Endothelial cell of umbilical vein (primary cell): ENCODE results near the gene TRDN. TPM values are rescaled to one million over a fixed set of nuclear protein-coding genes. Genes with fewer than 3 reads are reported as not detected.
"Not testable (repeated sequence)": the region's sequence is repeated elsewhere in the genome, so short reads cannot be mapped to it uniquely, and the experiment has no call there.

Source experiments
- BruUV-seq: library from RNA; stranded (reverse); fragments of 400-500 nt; replicated peaks from 2 replicates; lab custom pipeline; 2021; lab: Mats Ljungman, UMichigan
- CTCF ChIA-PET: fragments of 300-600, 350-600 bp; sonication (Branson Sonifier 250); formaldehyde crosslinking; loops from one replicate; lab custom pipeline; 2021; ENCODE audit warnings: antibody characterized with exemption, inconsistent platforms; lab: Charles Lee
- POLR2A ChIA-PET: fragments of 300-600, 350-600 bp; sonication (Branson Sonifier 250); formaldehyde crosslinking; loops from one replicate; lab custom pipeline; 2021; ENCODE audit warnings: antibody characterized with exemption, inconsistent platforms; lab: Charles Lee
- DNase-seq: peaks from one replicate; pipeline ENCODE4 v3.0.0-alpha.2; 2011; ENCODE audit warnings: low read depth, low spot score
- FAIRE-seq: peaks from 2 replicates; lab custom pipeline; 2011; peaks lifted over from hg19 to GRCh38; lab: Jason Lieb, UNC
- H2AFZ ChIP-seq: 2 replicates; pipeline ENCODE4 v1.6.0; 2012; ENCODE audit warnings: low read depth, low read length, control low read depth, inconsistent platforms
- H3K27ac ChIP-seq: 2 replicates; pipeline ENCODE4 v1.5.1; 2011; ENCODE audit warnings: low read depth, mild to moderate bottlenecking, control low read depth, low read length, moderate library complexity; ENCODE audit not compliant: insufficient read depth
- H3K27me3 ChIP-seq, 2 experiments: 2 replicates each; pipeline versions ENCODE4 v1.6.0 to v1.6.1; 2011; ENCODE audit warnings: low read length in 2 of 2, mixed read lengths in 1 of 2; ENCODE audit not compliant: control insufficient read depth in 2 of 2, insufficient read depth in 2 of 2
- H3K36me3 ChIP-seq, 2 experiments: 2 replicates in 1 of 2; 3 replicates in 1 of 2; pipeline ENCODE4 v1.5.1; 2011; ENCODE audit warnings: low read length in 2 of 2, mild to moderate bottlenecking in 1 of 2, moderate library complexity in 1 of 2; ENCODE audit not compliant: control insufficient read depth in 2 of 2, insufficient read depth in 2 of 2; ENCODE audit errors: extremely low read depth in 1 of 2
- H3K4me1 ChIP-seq: 3 replicates; pipeline ENCODE4 v1.5.1; 2011; ENCODE audit warnings: mild to moderate bottlenecking, low read length; ENCODE audit not compliant: control insufficient read depth, insufficient read depth; ENCODE audit errors: extremely low read depth
- H3K4me2 ChIP-seq: 2 replicates; pipeline ENCODE4 v1.6.1; 2011; ENCODE audit warnings: low read length, control low read depth, mixed read lengths; ENCODE audit not compliant: insufficient read depth
- H3K4me3 ChIP-seq, 3 experiments: fragments of 200-600 bp in 1 of 3; sonication (generic), shearing (Covaris generic) in 1 of 3; replicated peaks in 1 of 3; 2 replicates each; pipeline ENCODE4 v1.5.1; 2011 to 2016; ENCODE audit warnings: control low read depth in 3 of 3, low read length in 3 of 3, mild to moderate bottlenecking in 2 of 3, inconsistent platforms in 1 of 3, low read depth in 1 of 3, moderate library complexity in 1 of 3; ENCODE audit not compliant: insufficient read depth in 1 of 3
- H3K79me2 ChIP-seq: 2 replicates; pipeline ENCODE4 v1.6.0; 2012; ENCODE audit warnings: low read length, inconsistent platforms; ENCODE audit not compliant: control insufficient read depth, insufficient read depth
- H3K9ac ChIP-seq: replicated peaks from 2 replicates; pipeline ENCODE3; 2011; ENCODE audit warnings: low read length, control low read depth; ENCODE audit not compliant: insufficient read depth; ENCODE audit errors: extremely low read depth
- H3K9me1 ChIP-seq: replicated peaks from 3 replicates; pipeline ENCODE4 v1.6.0; 2011; ENCODE audit warnings: mild to moderate bottlenecking, low read length; ENCODE audit not compliant: control insufficient read depth, insufficient read depth; ENCODE audit errors: extremely low read depth
- H3K9me3 ChIP-seq: replicated peaks from 2 replicates; pipeline ENCODE4 v1.5.1; 2012; ENCODE audit warnings: low read length, inconsistent platforms; ENCODE audit not compliant: control insufficient read depth, insufficient read depth
- H4K20me1 ChIP-seq: replicated peaks from 2 replicates; pipeline ENCODE3; 2011; ENCODE audit warnings: mild to moderate bottlenecking, low read length; ENCODE audit not compliant: control insufficient read depth, insufficient read depth; ENCODE audit errors: extremely low read depth
- CTCF ChIP-seq, 2 donors: IDR thresholded peaks; 1 replicate in 1 of 2; 2 replicates in 1 of 2; pipeline ENCODE4 v1.5.1; 2011; ENCODE audit warnings: low read length in 2 of 2, mild to moderate bottlenecking in 2 of 2, moderate library complexity in 2 of 2, control low read depth in 1 of 2, inconsistent platforms in 1 of 2, low read depth in 1 of 2; ENCODE audit not compliant: insufficient read depth in 1 of 2; ENCODE audit errors: extremely low read depth in 1 of 2
- GATA2 ChIP-seq: IDR thresholded peaks from 2 replicates; pipeline ENCODE4 v1.7.0; 2011; ENCODE audit warnings: low read depth, mild to moderate bottlenecking, moderate library complexity, mixed read lengths, low read length; ENCODE audit not compliant: insufficient read length, insufficient read depth
- MAX ChIP-seq: IDR thresholded peaks from 2 replicates; pipeline ENCODE4 v1.6.1; 2011; ENCODE audit not compliant: insufficient read depth, insufficient read length
- POLR2AphosphoS5 ChIP-seq: IDR thresholded peaks from 2 replicates; pipeline ENCODE4 v1.6.1; 2012; ENCODE audit warnings: low read depth, mild to moderate bottlenecking, control low read depth, low read length, moderate library complexity; ENCODE audit not compliant: insufficient read depth
- dilution Hi-C: fragments of 300-500 bp; cut with MboI; formaldehyde crosslinking; loops from one replicate; pipeline ENCODE4 v1.15.0; 2019; ENCODE audit warnings: low sequenced_read_pairs; ENCODE audit not compliant: extremely low pct_ligation_motif_present
- intact Hi-C: fragments of 100-400 bp; cut with micrococcal nuclease; formaldehyde crosslinking; loops from one replicate; pipeline ENCODE4 v1.10.0; 2022
- polyA plus RNA-seq, 4 experiments: library from polyadenylated mRNA; depleted of rRNA in 3 of 4; stranded (reverse) in 3 of 4; unstranded in 1 of 4; fragments of >200 nt; gene quantifications; 2 replicates each; pipeline versions ENCODE4 v1.2.1 to v1.2.3, GENCODE V29; 2011 to 2012; ENCODE audit warnings: missing spikeins in 1 of 4
- total RNA-seq: library from RNA; stranded (reverse); gene quantifications from 2 replicates; pipeline ENCODE4 v1.2.3, GENCODE V29; 2021

TRDN gene
- total and polyA plus RNA-seq, 2 donors (not counting 3 experiments of a cell fraction or from before 2014, with no cell fraction given): not detected

GRCh38 chr6:123240626-123241025, 396.1 kb downstream of the TRDN start:
- Histone ChIP-seq H3K4me2 (no peak overlapping the region), H3K36me3 (no peaks in the 10 kb centered on the region), H2AFZ (no peak overlapping the region), H3K27me3 (no peaks in the 10 kb centered on the region), H3K4me3 (no peak overlapping the region), H4K20me1 (no peaks in the 10 kb centered on the region), H3K9ac (no peak overlapping the region), H3K27ac (no peak overlapping the region), H3K4me1 (no peaks in the 10 kb centered on the region), H3K79me2 (no peaks in the 10 kb centered on the region), H3K9me3 (no peaks in the 10 kb centered on the region), H3K9me1 (no peaks in the 10 kb centered on the region)
- DNase-seq (no peak), FAIRE-seq (no peak)
- no TSS peak for BruUV-seq
- dilution Hi-C loops: no loop called here
- intact Hi-C loops: no loop called here
- ChIA-PET CTCF (no interaction called here), POLR2A (no interaction called here)
- TF ChIP-seq POLR2AphosphoS5 (no peak), GATA2 (no peak), CTCF (IDR thresholded peaks at IDR 0.05; ENCODE audit: extremely low read depth in 1 of 2, insufficient read depth in 1 of 2, low read depth in 1 of 2, low read length in 2 of 2) (no peak), MAX (no peak)

- no peak for FAIRE-seq
These were observed 403.4 kb downstream of the TRDN start for GRCh38 chr6:123233336-123233735.

GRCh38 chr6:123227789-123228188, 409.0 kb downstream of the TRDN start:
- H2AFZ ChIP-seq, FAIRE-seq, H4K20me1 ChIP-seq, dilution Hi-C loops, CTCF ChIA-PET, H3K4me3 ChIP-seq, BruUV-seq, H3K27ac ChIP-seq, DNase-seq, H3K79me2 ChIP-seq, H3K9ac ChIP-seq, H3K36me3 ChIP-seq, H3K4me2 ChIP-seq, H3K9me1 ChIP-seq, H3K4me1 ChIP-seq, POLR2A ChIA-PET, H3K9me3 ChIP-seq, H3K27me3 ChIP-seq, intact Hi-C loops: not testable (repeated sequence)

More at GRCh38 chr6:123233336-123233735, 403.4 kb downstream of the TRDN start:
- Histone ChIP-seq H4K20me1 (no peaks in the 10 kb centered on the region), H3K9ac (no peak overlapping the region), H2AFZ (no peak overlapping the region), H3K27ac (no peak overlapping the region), H3K4me3 (no peak overlapping the region), H3K27me3 (no peaks in the 10 kb centered on the region), H3K9me3 (no peaks in the 10 kb centered on the region), H3K4me2 (no peak overlapping the region), H3K79me2 (no peaks in the 10 kb centered on the region), H3K36me3 (no peaks in the 10 kb centered on the region), H3K9me1 (no peaks in the 10 kb centered on the region), H3K4me1 (no peaks in the 10 kb centered on the region)
- dilution Hi-C loops: no loop called here
- TF ChIP-seq POLR2AphosphoS5: no peak
- intact Hi-C loops: no loop called here
- CTCF ChIA-PET: no interaction called here
- no peak for DNase-seq
- POLR2A ChIA-PET: no interaction called here
- no TSS peak for BruUV-seq
